Measurements from ENCODE around the gene HHAT.

DNA sequence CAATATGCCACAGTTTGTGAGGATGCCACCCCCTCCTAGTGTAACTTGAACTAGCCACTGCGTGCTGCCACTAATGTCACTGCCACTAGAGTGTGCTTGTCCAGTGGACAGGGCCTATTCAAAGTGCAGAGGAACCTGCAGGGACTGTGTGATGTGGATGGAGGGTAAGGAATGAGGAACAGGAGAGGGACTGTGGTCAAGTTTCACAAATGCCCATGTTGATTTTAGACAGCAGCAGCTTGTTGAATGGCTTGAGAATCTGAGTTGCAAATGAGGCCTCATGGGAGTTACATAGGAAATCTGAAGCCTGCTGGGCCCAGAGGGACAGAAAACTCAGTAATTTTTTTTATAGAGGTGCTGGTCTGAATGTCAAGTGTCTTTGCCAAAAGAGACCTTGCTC is 112.3 kb downstream of the HHAT start:
- TF ChIP-seq, protein P1, sequence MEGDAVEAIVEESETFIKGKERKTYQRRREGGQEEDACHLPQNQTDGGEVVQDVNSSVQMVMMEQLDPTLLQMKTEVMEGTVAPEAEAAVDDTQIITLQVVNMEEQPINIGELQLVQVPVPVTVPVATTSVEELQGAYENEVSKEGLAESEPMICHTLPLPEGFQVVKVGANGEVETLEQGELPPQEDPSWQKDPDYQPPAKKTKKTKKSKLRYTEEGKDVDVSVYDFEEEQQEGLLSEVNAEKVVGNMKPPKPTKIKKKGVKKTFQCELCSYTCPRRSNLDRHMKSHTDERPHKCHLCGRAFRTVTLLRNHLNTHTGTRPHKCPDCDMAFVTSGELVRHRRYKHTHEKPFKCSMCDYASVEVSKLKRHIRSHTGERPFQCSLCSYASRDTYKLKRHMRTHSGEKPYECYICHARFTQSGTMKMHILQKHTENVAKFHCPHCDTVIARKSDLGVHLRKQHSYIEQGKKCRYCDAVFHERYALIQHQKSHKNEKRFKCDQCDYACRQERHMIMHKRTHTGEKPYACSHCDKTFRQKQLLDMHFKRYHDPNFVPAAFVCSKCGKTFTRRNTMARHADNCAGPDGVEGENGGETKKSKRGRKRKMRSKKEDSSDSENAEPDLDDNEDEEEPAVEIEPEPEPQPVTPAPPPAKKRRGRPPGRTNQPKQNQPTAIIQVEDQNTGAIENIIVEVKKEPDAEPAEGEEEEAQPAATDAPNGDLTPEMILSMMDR (IDR thresholded peaks at IDR 0.05), result no peak
- no peak for TF ChIP-seq POLR2A (IDR thresholded peaks at IDR 0.05)

All from transverse colon (tissue), 3 donors.